Astrocyte of the spinal cord (primary cell): ENCODE data around the gene KIF19.

Experiments
- DNase-seq: peaks from one replicate; pipeline ENCODE4 v3.0.0; 2011; ENCODE audit warnings: low read depth, low spot score
- H3K4me3 ChIP-seq: 2 replicates; pipeline ENCODE4 v1.5.1; 2011; ENCODE audit warnings: low read depth, mild to moderate bottlenecking, low read length, moderate library complexity
- in situ Hi-C: cut with HindIII; loops from 2 replicates; pipeline ENCODE4 v1.10.0; 2017; ENCODE audit warnings: low sequenced_read_pairs
- TF ChIP-seq, protein P1 (sequence below): IDR thresholded peaks from 2 replicates; pipeline ENCODE4 v1.5.1; 2012; ENCODE audit warnings: low read depth, mild to moderate bottlenecking, low read length, inconsistent platforms

KIF19 gene

DNA sequence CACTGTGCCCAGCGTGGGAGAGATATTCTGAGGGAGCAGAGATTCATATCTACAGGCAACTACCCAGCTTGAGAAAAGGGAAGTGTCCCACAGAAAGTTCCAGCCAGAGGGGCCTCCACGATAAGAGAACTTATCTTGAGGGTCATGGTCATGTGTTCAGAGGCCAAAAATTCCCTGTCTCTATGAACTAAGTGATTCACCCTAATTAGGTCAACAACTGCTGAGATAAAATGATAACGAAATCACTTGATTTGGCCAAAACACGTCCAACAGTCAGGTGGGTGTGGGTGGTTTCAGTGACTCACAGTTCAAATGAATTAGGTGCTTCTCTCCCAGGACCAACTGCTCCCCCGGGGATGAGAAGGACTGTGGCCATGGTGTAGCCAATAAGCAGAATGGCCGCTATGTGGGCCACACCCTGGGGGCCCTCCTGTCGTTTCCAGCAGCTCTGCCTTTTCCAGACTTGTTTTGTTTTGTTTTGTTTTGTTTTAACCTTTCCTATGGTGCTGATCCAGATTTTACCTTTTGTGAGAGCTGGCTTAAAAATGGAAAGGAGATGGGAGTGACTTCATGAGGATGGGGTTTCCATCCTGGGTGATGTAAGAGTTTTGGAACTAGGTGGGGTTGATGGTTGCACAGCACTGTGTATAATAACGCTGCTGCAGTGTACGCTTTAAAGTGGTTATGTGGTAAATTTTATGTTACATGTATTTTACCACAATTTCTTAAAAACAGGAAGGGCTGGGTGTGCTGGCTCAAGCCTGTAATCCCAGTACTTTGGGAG lies 43.2 kb upstream of the KIF19 start:
- in situ Hi-C loops: no loop called here
- DNase-seq: no peak
- TF ChIP-seq, protein P1, sequence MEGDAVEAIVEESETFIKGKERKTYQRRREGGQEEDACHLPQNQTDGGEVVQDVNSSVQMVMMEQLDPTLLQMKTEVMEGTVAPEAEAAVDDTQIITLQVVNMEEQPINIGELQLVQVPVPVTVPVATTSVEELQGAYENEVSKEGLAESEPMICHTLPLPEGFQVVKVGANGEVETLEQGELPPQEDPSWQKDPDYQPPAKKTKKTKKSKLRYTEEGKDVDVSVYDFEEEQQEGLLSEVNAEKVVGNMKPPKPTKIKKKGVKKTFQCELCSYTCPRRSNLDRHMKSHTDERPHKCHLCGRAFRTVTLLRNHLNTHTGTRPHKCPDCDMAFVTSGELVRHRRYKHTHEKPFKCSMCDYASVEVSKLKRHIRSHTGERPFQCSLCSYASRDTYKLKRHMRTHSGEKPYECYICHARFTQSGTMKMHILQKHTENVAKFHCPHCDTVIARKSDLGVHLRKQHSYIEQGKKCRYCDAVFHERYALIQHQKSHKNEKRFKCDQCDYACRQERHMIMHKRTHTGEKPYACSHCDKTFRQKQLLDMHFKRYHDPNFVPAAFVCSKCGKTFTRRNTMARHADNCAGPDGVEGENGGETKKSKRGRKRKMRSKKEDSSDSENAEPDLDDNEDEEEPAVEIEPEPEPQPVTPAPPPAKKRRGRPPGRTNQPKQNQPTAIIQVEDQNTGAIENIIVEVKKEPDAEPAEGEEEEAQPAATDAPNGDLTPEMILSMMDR: no peak
- no peak overlapping the region for H3K4me3 ChIP-seq

DNA sequence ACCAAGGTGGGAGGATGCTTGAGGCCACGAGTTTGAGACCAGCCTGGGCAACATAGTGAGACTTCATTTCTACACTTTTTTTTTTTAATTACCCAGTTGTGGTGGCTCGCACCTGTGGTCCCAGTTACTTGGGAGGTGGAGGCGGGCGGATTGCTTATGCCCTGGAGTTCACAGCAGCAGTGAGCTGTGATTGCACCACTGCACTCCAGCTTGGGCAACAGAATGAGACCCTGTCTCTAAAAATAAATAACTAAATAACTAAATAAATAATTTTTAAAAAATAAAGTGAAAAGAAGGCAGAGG lies 42.7 kb upstream of the KIF19 start:
- in situ Hi-C loops: no loop called here

DNA sequence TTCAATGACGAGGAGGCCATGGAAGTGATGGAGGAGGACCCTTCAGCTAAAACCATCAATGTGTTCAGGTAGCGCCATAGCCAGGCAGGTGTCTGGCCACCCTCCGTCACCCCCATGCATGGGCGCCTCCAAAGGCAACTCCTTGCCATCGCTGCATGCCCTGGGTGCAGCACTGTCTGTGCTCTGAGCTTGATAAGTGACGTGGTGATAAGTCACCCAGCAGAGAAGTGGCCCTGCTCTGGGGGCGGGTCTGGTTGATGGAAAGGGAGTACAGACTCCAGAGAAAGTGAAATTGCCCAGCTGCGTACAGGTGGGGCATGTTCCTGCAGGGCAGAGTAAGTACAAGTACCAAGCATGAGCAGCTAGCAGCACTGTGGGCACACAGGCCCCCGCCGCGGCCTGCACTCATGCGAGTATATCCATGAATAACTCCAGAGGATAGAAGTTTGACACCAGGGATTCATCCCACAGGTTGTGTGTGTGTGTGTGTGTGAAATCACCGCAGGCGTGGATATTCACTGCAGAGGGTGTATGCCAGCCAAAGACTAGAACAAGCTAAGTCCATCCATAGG lies 38.9 kb upstream of the KIF19 start:
- in situ Hi-C loops: no loop called here
- no peak overlapping the region for H3K4me3 ChIP-seq
- DNase-seq: no peak
- TF ChIP-seq, protein P1: no peak

More for the DNA sequence above, 42.7 kb upstream of the KIF19 start:
- no peak overlapping the region for H3K4me3 ChIP-seq
- TF ChIP-seq, protein P1: no peak
- no peak for DNase-seq

DNA sequence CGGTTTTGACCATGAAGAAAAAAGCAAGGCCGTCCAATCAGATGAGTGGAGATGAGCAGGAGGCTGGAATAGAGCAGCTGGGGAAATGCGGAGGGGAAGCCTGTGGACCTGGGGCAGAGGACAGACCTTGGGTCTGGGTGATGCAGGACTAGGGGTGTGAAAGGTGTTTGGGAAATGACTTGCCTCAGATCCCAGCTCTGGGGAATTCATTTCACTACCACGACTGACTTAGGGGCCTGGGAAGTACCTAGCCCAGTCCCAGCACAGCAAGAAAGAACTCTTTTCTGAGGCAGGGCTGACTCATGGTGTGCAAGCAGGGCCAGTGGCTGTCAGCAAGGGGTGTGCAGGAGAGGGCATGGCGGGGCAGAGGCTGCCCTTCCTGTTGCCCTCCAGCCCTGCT lies 37.2 kb upstream of the KIF19 start:
- TF ChIP-seq, protein P1: no peak
- no peak for DNase-seq
- in situ Hi-C loops: no loop called here
- H3K4me3 ChIP-seq: no peak overlapping the region

DNA sequence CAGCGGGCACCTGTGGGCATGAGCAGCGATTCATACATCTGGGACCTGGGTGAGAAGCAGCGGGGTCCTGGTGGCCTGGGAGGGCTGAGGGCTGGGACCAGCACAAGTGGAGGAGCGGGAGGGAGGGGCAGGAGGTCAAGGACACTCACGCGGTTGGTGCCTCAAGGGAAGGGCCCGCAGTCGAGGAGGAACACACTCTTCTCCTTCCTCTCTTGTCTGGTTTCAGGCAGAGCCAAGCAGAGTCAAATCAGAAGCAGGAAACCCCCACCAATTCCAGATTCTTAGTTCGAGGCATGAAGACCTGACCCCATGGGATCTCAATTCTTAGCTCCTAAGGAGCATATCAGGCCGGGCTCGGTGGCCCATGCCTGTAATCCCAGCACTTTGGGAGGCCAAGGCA lies 36.3 kb upstream of the KIF19 start:
- in situ Hi-C loops: no loop called here
- TF ChIP-seq, protein P1: no peak
- no peak overlapping the region for H3K4me3 ChIP-seq
- DNase-seq: no peak

DNA sequence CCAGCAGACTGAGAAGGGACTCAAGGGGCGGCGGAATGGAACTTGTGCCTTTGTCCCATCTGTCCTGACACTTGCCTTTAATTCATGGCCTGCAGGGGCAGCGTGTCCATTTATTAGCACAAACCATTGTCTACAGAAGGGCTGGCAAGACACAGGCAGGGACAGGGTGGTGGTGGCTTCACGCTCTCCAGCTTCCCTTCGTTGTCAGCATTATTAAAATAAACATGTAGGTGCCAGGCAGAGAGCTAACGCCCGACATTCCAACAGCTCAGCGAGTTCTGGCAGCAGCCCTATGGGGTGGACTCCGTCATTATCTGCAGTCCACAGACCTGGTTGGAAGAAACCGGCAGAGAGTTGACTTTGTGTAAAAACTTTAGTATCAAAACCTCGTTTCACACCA lies 35.7 kb upstream of the KIF19 start:
- TF ChIP-seq, protein P1: no peak
- no peak overlapping the region for H3K4me3 ChIP-seq
- in situ Hi-C loops: no loop called here
- no peak for DNase-seq
